DND-41 (cell line): ENCODE data around the gene BORCS8.

ENCODE experiments used
- CTCF ChIP-seq: IDR thresholded peaks from 2 replicates; pipeline ENCODE4 v1.5.1; 2012; ENCODE audit warnings: borderline replicate concordance, low read length, moderate library complexity, mild to moderate bottlenecking; ENCODE audit not compliant: poor library complexity, severe bottlenecking; ENCODE audit errors: extremely low read depth
- EZH2 ChIP-seq: IDR thresholded peaks from 3 replicates; pipeline ENCODE4 v1.6.1; 2012; ENCODE audit warnings: borderline replicate concordance, low read depth, mild to moderate bottlenecking, moderate library complexity, low read length, inconsistent platforms; ENCODE audit not compliant: severe bottlenecking

GRCh38 chr19:19232261-19232721 is 40.3 kb upstream of the BORCS8 start:
- TF ChIP-seq CTCF (no peak), EZH2 (no peak)
